Stomach smooth muscle (tissue), 2 donors: Measurements from ENCODE around the gene MYOM3.
"Not testable (repeated sequence)": the region's sequence is repeated elsewhere in the genome, so short reads cannot be mapped to it uniquely, and the experiment has no call there.

Experiments used
- H3K27ac ChIP-seq: one replicate; pipeline ENCODE4 v1.7.0; 2013; ENCODE audit warnings: mild to moderate bottlenecking, low read length, inconsistent platforms
- H3K27me3 ChIP-seq, 2 donors: one replicate each; pipeline ENCODE4 v1.7.0; 2013; ENCODE audit warnings: low read length in 2 of 2; ENCODE audit not compliant: insufficient read depth in 2 of 2, control insufficient read depth in 1 of 2
- H3K36me3 ChIP-seq, 2 donors: one replicate each; pipeline ENCODE4 v1.7.0; 2013; ENCODE audit warnings: low read length in 2 of 2; ENCODE audit not compliant: control insufficient read depth in 2 of 2, insufficient read depth in 2 of 2
- H3K4me1 ChIP-seq: one replicate; pipeline ENCODE4 v1.7.0; 2013; ENCODE audit warnings: low read length; ENCODE audit not compliant: control insufficient read depth, insufficient read depth
- H3K4me3 ChIP-seq, 2 donors: one replicate each; pipeline ENCODE4 v1.7.0; 2013; ENCODE audit warnings: low read length in 2 of 2
- H3K9ac ChIP-seq, 2 donors: one replicate each; pipeline ENCODE4 v1.7.0; 2013; ENCODE audit warnings: low read length in 2 of 2, mild to moderate bottlenecking in 1 of 2
- H3K9me3 ChIP-seq, 2 donors: one replicate each; pipeline ENCODE4 v1.7.0; 2013; ENCODE audit warnings: low read length in 2 of 2; ENCODE audit not compliant: control insufficient read depth in 2 of 2
- donor health status: healthy.
- donor health status: Pancreatic carcinoma.

Gene MYOM3

GRCh38 chr1:24010650-24011049 lies 101.3 kb downstream of the MYOM3 start:
- Histone ChIP-seq H3K27ac (no peak overlapping the region), H3K9me3 (no peaks in the 10 kb centered on the region)

GRCh38 chr1:24009406-24009805 lies 102.5 kb downstream of the MYOM3 start:
- H3K9me3 ChIP-seq: no peaks in the 10 kb centered on the region
- H3K9ac ChIP-seq: no peak overlapping the region
- H3K4me1 ChIP-seq: no peaks in the 10 kb centered on the region
- H3K27me3 ChIP-seq: no peaks in the 10 kb centered on the region
- no peak overlapping the region for H3K27ac ChIP-seq
- H3K36me3 ChIP-seq: no peaks in the 10 kb centered on the region
- no peak overlapping the region for H3K4me3 ChIP-seq

More at GRCh38 chr1:24010650-24011049, 101.3 kb downstream of the MYOM3 start:
- Histone ChIP-seq H3K4me1 (no peaks in the 10 kb centered on the region), H3K27me3 (no peaks in the 10 kb centered on the region), H3K4me3 (no peak overlapping the region), H3K9ac (no peak overlapping the region), H3K36me3 (no peaks in the 10 kb centered on the region)

- not testable (repeated sequence) for H3K9ac ChIP-seq, H3K27ac ChIP-seq, H3K36me3 ChIP-seq, H3K4me3 ChIP-seq, H3K4me1 ChIP-seq, H3K27me3 ChIP-seq, H3K9me3 ChIP-seq
Observed at GRCh38 chr1:24008574-24009184, 103.3 kb downstream of the MYOM3 start.

- Histone ChIP-seq H3K4me1 (no peaks in the 10 kb centered on the region), H3K9ac (no peak overlapping the region), H3K4me3 (no peak overlapping the region), H3K27me3 (no peaks in the 10 kb centered on the region), H3K27ac (no peak overlapping the region), H3K36me3 (no peaks in the 10 kb centered on the region), H3K9me3 (no peaks in the 10 kb centered on the region)
Observed at GRCh38 chr1:24007079-24007478, 104.9 kb downstream of the MYOM3 start.
